NCI-H1105 (cell line): ENCODE results near the gene RNF215.
A peak's percentile ranks its signal among the peaks of the same experiment; 100 is the strongest.

ENCODE experiments used
- DNase-seq: peaks from one replicate; lab custom pipeline; 2025; lab: John Stamatoyannopoulos, UW

The RNF215 gene

DNA sequence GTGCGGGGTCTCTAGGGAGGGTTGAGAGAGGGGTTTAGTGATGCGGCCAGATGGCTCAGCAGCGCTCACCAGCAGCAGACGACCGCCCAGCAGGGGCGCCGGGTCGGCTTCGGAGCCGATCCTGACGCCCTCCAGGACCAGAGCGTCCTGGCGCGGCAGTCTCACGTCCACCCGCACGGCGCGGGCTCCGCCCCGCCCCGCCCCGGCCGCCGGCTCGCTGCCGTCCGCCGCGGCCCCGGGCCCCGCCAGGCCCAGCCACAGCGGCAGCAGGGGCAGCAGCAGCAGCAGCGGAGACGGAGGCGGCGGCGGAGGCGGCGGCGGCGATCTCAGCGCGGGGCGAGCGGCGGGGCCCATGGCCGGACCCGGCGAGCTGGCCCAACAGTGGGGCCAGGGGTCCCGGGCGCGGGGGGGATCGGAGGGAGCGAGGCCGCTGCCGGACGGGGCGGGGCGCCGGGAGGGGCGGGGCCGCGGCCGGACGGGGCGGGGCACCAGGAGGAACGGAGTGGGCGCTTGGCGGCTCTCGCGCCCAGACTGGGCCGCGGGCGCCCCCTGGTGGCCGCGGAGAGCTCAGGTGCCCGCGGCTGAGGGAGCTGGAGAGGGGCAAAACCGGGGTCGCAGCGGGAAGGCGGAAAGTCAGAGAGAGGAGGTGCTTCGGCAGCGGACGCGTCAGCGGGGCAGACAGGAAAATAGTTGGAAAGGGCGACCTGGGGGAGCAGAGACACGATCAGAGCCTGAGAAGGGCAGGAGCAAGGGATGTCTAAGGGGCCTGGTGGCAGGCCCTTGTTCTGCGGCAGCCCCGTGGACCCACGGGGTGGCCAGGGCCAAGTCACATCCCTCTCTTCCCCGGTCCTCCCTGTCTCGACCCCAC is at the start of gene RNF215:
Gene RNF215 (minus strand): TSS at position 452 of the 868 bp plus-strand sequence. CDS start 98 bp downstream, at position 354.
- DNase-seq = peak; percentile 68

DNA sequence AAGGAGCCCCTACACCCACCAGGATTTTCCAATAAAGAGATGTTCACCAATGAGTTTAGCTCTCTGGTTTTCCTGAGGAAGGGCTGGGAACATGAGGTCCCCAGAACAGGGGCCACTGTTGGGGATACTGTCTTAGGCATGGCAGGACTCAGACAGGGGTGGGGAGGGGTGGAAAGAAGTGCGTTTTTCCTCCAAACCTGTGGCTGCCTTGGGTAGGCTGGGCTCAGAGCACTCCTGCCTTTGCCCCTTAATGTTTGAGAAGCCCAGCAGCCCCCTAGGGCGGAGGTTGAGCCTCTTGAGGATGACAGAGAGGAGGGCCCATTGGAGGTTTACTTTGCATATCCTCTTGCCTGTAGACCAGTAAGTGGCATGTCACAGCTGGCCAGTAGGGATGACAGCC is 49.0 kb upstream of the RNF215 start:
- DNase-seq = no peak

DNA sequence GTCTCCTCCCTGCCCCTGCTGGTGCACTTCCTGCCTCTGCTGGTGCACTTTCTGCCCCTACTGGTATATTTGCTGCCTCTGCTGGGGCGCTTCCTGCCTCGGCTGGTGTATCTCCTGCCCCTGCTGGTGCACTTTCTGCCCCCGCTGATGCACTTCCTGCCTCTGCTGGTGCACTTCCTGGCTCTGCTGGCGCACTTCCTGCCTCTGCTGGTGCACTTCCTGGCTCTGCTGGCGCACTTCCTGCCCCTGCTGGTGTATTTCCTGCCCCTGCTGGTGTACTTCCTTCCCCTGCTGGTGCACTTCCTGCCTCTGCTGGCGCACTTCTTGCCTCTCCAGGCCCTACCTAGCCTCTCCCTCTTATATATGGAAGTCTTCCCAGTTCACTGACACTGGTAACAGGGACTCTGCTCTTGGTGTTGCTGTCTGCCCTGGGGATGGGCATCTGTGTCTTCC is 48.5 kb upstream of the RNF215 start:
- DNase-seq = no peak

DNA sequence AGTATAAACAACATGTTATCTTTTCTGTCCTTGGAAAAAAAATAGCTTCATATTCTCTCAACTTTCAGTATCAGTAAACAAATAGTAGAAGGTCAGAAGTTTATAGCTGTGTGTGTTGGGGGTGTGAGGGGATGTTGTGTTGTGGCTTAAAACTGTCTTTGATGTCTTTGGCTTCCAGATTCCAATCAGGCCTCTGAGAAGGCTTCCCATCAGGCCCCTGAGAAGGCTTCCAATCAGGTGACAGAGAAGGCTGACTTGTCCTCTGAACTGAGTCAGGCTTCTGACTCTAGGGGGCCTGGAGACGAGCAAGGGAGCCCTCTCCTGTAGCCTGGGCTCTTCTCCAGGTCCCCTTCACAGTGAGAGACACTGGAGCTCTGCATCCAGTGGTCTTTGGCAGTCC is 47.6 kb upstream of the RNF215 start:
- DNase-seq = no peak

DNA sequence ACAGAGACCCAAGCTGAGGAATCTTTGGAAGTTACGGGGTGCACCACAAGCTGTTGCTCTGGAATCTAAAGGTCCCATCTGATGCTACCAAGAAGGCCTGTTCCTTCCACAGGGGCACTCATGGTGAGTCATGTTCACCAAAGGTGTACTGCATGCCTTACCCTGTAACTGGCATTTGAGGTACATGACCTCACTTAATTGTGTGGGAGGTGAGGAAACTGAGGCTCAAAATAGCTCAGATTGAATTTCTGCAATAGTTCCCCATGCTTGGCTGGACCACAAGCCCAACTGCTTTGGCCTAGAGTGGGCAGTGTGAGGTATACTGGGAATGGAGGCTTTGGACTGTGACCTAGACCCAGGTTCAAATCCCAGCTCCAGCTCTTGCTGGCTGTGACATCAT is 46.6 kb upstream of the RNF215 start:
- no peak for DNase-seq

DNA sequence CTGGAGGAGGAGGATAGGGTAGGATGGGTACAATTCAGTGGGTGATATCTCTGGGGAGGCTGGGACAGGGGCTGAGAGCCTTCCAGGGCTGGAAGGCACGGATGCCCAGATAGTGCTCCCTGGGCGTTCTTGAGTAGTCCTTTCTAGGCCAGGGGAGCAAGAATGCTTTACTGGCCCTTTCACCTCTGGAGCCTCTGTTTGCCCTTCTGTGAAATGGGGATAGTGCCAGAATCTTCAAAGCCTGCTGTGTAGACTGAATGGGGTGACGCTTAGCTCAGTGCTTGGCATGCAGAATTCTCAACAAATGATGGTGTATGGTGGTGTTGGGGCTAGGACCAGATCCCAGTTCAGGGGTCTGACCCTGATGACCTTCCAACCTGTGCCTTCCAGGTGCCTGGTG is 46.0 kb upstream of the RNF215 start:
- no peak for DNase-seq

DNA sequence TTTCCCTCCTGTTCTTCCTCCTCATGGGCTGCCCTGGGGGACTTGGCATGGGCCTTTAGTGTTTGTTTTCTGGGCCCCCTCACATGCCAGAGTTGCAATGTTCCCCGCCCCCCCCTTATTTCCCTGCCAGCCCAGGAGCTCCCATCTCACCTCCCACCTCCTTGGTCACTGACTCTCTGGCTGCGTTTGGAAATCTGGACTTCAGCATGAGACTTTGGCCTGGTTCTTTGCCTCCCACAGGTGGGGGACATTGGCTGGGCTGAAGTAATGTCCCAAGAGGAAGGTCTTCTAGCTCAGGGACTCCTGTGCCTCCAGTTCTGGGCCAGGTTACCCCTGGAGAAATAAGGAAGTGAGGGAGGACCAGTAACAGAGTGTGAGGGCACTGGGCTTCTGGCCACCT is 45.3 kb upstream of the RNF215 start:
- no peak for DNase-seq

DNA sequence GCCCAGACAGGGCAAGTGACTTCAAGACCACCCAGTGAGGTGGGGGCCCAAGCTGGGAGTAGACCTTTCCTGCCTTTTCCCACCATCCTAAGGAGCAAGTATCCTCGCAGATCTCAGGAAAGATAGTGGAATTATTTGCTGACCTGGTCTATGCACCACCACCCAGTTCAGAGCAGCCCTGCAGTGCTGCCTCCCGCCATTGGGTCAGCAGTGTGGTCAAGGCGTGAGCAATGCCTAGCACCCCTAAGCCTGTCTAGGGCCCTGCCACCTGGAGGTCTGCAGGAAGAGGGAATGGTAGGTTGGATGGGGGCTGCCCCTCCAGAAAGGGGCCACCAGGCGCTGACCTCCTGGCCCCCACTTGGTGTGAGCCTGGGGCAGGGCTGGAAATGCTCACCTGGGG is 44.9 kb upstream of the RNF215 start:
- DNase-seq = no peak

DNA sequence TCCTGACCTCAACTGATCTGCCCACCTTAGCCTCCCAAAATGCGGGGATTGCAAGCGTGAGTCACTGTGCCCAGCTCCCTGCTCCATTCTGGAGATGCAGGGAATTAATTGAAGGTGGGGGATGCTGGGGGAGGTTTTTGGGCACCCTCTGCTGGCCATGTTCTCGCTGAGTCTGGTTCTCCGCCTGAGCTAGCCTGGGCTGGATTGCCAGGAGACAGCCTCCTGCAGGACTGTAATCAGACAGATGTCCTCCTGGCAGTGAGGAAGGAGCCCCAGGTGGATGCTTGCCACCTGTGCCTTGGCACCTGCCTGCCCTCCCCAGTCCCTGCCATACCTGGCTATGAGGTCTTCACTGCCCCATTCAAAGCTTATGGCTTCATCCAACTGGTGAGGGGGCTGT is 43.7 kb upstream of the RNF215 start:
- no peak for DNase-seq

DNA sequence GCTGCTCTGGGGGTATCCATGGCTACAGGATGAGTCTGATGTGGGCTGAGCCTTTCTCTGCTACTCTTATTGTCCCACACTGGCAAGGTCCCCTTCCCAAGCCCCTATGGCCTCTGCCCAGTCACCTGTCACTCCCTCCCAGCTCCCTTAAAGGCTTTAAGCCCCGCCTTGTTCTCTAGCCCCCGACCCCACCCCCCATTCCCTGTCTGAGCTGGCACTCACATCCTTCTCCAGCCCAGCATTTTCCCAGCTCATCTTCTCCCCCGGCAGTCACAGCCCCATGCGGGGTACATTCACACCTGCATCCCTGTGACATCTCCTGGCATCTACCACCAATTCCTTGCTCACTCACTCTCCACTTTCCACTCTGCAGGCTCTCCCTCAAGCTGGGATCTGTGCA is 42.7 kb upstream of the RNF215 start:
- DNase-seq = no peak

DNA sequence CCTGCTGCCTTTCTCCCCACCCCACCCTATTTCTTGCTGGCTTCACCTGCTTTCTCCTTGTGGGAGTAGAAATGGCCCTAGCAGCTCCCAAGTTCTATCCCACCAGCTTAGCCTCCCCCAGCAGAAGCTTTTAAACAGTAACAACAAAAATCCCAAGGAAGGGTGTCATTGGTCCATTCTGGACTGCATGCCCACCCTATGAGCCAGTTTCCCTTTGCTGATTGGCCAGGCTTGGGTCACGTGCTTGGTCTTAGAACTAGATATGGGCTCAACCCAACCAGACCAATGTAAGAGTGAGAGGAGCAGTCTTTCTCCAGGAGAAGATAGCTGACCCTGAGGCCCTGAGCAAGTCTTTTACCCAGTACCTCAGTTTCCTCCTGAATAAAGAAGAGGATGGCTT is 40.7 kb upstream of the RNF215 start:
- no peak for DNase-seq

DNA sequence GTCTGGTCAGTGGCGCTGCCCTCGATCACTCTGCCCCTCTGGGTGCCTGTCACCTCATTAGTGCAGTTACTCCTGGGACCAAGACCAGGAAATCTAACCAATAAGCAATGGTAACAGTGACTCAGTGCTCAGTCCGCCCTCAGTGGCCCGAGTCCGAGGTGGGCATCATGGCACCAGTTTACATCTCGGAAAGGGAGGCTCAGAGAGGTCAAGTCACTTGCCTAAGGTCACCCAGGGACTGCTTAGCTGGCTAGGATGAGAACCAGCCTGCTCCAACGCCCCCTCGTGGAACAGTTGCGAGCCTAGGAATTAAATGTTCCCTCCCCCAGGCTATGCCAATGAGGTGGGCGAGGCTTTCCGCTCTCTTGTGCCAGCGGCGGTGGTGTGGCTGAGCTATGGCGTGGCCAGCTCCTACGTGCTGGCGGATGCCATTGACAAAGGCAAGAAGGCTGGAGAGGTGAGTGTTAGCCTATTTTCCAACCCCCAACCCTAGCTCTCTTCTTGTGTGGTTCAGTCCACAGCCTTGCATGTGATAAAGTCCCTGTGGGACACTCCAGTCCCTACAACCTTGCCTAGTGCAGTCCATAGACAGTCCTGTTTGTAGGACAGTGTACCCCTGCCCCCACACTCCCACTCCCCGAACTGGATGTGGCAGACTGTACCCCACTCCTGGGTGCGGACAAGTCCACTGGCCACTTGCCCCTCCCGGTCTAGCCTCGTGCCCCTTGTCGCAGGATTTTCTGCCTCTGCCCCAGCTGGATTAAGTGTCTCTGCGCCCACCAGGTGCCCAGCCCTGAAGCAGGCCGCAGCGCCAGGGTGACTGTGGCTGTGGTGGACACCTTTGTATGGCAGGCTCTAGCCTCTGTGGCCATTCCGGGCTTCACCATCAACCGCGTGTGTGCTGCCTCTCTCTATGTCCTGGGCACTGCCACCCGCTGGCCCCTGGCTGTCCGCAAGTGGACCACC is 39.5 kb upstream of the RNF215 start:
- DNase-seq = no peak

DNA sequence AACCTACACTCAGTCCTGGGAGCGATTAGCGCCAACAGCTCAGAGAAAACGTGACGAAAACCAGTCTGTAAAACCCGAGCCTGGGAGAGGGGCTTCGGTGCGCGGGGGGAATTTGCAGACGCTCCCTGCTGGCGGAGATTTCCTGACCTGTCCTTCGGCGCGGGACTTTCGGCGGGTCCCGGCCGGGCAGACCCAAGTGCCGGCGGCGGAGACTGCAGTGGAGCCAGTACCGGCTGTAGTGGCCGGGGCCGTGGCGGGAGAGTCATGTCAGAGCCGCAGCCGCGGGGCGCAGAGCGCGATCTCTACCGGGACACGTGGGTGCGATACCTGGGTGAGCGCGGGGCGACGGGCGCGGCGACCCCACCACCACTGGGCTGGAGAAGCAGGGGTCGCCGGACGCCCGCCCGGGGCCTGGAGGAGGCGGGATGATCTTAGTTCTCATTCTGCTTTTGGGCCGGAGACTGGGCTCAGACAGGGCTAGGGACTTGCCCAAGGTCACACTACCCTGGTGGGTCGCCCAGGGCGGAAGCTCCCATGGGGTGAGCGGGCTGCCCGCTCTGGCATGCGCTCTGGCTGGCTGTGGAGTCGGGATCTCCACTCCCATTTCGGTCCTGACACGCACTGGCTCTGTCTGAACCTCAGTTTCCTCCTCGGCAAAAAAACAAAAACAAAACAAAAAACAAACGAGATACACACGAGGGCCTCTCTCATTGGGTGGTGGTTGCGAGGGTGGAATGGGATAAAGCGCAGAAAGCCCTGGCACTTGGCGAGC is 38.6 kb upstream of the RNF215 start, which contains the start of gene MTFP1:
Gene MTFP1 (plus strand): TSS at position 153 of the 772 bp plus-strand sequence. CDS start 112 bp downstream, at position 265.
- DNase-seq = no peak

DNA sequence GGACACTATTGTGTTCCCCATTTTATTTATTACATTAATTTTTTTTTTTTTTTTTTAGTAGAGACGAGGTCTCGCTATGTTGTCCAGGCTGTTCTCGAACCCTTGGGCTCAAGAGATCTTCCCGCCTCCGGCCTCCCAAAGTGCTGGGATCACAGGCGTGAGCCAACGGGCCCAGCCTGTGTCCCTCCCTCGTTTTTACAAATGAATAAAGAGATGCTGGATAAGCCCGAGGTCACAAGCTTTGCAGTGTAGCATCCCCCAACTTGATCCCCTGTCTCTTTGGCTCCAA is 38.1 kb upstream of the RNF215 start:
- DNase-seq = no peak

DNA sequence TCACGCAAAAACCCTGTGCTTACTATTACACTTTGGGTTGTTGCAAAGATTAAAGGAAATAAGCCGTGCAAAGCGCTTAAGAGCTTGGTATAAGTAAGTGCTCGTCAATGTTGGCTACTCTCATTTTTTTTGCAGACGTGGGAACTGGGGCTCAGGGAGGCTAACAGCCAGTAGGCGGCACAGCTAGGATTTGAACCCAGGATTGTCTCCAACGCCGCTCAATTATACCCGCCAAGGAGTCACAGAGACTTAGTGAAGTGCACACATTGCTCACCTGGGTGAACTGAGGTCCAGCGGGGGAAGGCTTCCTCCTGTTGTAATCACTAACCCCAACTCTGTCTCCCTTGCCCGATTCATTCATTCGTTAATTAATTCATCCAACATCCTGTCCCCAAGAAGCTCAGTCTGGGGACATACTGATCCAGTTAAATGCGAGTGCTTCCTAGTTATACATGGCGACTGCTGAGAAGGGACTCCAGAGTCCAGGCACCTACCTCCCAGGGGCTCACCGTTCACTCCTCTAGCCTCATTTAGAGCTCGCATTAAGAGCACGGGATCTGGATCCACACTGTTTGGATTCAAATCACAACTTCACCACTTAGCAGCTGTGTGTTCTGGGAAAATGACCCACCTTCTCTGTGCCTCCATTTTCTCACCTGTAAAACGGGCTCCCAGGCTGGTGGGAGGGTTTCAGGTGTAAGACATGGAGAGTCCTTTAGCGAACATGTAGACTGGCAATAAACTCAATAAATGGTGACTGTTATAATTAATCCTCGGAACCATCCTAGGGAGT is 37.5 kb upstream of the RNF215 start:
- no peak for DNase-seq

DNA sequence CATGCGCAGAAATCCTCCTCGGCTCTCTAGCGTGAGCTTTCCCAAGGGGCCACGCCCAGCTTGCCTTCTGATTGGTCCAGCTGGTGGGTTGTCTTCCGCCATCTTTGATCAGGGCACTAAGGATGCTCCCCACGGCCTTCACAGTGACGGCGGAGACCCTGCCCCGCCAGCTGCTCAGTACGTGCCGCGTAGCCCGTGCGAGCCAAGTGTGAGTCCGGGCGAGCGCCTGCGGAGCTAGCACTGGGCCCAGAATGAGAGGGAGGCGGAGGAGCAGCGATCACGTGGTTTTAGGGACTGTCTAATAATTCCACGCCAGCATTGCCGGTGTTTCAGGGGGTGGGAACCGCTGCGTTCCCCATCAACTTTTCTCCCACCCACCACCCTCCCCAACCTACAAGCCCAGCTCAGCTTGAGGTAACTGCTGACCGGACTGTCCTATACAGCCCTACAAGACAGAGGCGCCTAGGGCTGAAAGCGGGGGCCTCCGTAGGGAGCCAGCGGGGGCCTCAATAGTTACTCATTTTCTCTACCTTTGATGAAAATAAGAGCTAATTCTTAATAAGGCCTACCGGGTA is 36.8 kb upstream of the RNF215 start:
- peak; percentile 99 for DNase-seq

DNA sequence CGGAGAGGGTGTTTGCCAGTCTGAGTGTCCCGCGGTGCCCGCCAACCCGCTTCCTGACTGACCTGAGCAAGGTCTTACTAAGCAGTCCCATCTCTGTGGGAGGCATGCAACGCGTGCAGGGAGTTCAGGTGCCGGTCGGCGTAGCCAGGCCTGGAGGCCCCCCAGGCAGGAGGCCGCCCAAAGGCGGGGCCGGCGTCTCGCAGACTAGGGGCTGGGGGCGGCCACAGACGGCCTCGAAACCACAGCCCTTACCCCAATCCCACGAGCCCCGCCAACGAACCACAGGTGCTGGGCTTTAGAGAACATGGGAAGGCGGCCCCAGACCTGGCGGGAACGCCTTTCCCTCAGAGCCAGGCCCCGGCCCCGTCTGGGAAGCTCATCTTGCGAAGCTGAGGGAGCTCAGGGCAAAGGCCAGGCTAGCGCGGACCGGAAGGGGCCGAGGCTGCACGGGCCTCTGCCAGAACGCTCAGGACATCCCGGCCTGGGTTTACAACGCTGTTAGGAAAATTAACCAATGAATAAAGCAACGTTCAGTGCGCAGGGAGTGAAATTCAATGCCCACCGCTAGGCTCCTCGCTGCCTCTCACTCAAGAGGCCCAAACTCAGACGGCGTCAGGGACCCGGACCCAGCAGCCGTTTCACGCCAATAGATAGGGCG is 36.2 kb upstream of the RNF215 start:
- DNase-seq = no peak

DNA sequence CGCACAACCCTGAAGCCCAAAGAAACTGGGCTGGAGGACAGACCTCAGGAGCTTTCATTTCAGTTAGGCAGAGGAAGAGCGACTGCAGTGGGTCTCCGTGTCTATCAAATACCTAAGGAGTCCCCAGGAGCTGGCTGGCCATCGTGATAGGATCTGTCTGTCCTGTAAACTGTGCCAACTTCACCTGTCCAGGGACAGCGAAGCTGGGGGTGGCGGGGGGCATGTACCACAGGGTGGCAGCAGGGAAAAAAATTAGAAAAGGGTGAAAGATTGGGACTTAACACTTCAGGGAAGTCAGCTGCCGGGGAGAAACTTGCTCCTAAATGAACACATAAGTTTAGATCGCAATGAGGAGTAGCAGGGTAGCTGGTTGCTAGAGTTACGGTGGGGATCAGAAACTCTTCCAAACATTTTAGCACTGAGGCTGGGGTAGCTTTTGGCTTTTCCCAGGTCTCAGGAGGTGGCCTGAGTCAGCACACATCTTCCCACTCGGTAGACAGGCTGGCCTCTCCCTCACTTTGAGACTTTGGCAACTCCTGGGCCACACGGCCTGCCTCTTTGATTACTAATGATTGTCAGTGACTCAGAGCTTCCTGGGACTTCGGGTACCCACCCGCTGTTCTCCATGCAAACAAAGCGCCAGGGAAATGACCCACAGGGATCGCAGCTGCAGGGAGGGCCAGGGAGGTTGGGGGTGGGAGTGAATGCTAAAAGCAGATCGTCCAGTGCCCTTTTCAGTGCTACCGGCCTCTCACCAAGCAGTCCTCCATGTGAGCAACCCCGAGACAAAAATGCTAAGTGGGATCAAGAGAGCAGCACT is 35.5 kb upstream of the RNF215 start:
- DNase-seq = peak; percentile 5

DNA sequence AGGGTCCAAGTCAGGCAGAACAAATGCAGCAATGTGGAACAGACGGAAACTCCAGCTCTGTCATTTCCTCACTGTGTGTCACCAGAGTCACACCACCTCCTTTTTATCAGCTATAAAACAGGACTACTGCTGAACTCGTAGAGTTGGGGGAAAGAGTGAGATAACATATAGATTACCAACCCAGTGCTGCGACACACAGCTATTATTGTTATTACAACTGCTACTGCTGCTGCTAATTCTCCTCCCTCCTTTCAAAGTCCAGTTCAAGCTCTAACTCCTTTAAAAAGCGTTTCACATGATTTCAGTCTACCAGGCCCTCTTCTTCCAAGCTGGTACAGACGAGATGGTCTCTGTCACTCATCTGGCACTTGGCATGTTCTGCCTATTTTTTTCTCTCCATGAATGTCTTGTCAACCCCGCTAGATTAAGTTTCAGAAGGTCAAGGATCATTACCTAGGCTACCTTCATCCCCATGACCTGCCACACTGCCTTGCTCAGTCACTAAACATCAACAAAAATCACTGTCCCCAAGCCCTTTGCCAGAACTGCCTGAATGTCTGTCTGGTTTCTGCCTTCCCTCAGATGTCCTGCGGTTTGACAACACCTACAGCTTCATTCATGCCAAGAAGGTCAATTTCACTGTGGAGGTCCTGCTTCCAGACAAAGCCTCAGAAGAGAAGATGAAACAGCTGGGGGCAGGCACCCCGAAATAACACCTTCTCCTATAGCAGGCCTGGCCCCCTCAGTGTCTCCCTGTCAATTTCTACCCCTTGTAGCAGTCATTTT is 34.7 kb upstream of the RNF215 start:
- DNase-seq = no peak
